Skin epidermis (tissue), 12 donors: ENCODE measurements around the gene ACVR2B.

Source experiments
- H3K27ac ChIP-seq, 21 experiments: fragments of 200-600 bp; sonication (generic) in 11 of 21; one replicate each; pipeline ENCODE4 v1.5.0; 2020; ENCODE audit warnings: mild to moderate bottlenecking in 3 of 21, inconsistent platforms in 2 of 21, moderate library complexity in 2 of 21
- H3K4me3 ChIP-seq, 7 experiments: fragments of 200-600 bp; sonication (generic) in 2 of 7; one replicate each; pipeline ENCODE4 v1.5.0; 2020; ENCODE audit warnings: inconsistent platforms in 2 of 7, mild to moderate bottlenecking in 2 of 7, moderate library complexity in 1 of 7

Gene ACVR2B

DNA sequence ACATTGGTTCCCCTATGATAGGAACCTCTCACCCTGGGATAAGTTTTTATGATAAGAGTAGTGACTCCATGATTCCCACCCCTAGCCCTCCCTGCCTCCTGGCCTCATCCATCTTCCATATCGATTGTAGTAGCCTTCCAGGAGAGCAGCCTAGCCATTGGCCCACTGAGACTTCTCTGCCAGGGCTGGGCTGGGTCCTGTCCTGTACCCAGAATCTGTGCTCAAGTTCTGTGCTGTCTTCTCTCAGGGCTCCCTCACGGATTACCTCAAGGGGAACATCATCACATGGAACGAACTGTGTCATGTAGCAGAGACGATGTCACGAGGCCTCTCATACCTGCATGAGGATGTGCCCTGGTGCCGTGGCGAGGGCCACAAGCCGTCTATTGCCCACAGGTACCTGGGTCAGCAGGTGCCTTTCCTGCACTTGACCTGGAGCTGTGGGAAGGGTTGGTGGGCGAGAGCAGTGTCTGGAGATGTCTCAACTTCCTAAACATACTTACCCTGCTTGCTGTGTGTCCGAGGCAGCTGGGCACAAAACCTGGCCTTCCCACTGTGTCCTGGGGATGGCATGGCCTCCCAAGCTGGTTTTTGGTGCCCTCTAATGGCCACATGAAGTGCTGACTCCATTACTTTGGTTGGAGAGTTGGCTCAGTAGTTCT is 25.9 kb downstream of the ACVR2B start:
- Histone ChIP-seq H3K27ac (no peak overlapping the region), H3K4me3 (no peak overlapping the region)

DNA sequence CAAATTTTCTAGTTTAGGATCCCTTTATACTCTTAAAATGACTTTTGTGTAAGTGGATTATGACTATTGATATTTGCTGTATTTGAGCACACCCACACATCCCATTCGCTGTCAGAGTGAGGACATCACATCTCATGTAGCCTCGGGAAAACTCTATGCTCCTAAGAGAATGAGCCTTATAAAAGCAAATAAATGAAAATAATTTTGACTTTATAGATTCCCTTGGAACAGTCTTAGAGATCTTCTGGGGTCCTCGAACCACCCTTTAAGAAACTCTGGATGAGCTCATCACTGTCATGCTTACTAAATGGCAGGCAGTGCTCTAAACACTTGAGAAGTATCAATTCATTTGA is 26.4 kb downstream of the ACVR2B start:
- Histone ChIP-seq H3K4me3 (no peak overlapping the region), H3K27ac (no peak overlapping the region)

DNA sequence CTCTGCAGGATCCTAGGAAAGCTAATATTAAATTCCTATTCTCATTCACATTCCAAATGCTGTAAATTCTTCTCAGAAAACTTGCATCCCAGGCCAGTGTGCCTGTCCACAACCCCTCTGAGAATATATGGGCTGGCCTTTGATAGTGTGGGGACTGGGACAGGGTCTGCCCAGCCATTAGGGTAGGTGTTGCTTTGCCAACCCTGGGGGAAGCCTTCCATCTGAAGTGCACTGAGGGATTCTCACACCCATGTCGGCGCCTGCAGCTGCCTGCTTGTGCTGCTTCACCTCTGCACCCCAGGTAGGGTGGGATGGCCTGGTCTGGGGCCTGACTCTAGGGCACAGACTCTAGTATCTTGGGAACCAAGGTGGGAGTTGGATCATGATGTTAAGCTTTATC is 27.2 kb downstream of the ACVR2B start:
- H3K4me3 ChIP-seq = no peak overlapping the region
- no peak overlapping the region for H3K27ac ChIP-seq

DNA sequence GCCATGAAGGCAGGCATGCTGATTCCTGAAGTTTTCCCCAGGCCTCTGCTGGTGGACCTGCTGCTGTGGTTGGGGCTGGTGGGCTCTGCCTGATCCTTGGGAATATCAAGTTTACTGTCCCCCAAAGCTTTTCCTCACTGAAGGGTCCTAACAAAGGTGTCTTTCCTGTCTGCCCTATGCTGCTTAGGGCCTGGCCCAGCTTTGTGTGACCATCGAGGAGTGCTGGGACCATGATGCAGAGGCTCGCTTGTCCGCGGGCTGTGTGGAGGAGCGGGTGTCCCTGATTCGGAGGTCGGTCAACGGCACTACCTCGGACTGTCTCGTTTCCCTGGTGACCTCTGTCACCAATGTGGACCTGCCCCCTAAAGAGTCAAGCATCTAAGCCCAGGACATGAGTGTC is 29.3 kb downstream of the ACVR2B start:
- Histone ChIP-seq H3K4me3 (no peak overlapping the region), H3K27ac (no peak overlapping the region)

DNA sequence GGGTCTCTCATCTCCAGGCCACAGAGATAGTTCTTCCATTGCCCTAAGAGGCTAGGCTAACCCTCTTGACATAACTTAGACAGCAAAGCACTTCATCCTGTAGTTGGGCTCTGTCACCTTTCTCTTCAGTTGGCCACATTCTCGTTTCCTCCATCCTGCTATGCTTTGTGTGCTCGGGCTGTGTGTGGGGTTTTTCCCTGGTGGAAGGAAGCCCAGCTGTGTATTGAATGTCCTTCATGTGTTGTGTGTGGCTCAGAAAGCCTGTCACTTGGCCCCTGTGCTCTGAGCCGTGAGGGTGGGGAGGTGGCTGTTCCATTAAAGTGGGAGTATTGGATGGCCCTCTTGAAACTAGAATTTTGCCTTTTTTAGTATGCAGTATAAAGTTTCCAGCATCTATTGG is 33.6 kb downstream of the ACVR2B start:
- H3K4me3 ChIP-seq = no peak overlapping the region
- H3K27ac ChIP-seq = no peak overlapping the region

DNA sequence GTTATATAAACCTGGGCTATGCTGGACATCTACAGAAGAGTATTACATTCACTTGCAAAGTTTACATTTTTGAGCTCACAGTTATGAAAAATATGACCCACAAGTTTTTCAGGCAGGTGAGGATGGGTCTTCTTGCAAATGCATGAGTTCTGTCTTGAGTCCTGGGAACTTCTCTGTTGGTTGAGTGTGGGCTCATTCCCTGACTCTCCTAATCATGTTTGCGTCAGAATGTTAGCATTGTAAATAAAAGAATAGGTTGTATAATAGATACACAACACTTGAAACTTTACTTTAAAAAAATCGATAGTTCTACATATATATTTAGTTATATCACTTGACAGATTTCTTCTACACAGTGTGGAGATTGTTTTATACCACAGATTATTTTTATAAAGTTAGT is 35.3 kb downstream of the ACVR2B start:
- Histone ChIP-seq H3K4me3 (no peak overlapping the region), H3K27ac (no peak overlapping the region)

DNA sequence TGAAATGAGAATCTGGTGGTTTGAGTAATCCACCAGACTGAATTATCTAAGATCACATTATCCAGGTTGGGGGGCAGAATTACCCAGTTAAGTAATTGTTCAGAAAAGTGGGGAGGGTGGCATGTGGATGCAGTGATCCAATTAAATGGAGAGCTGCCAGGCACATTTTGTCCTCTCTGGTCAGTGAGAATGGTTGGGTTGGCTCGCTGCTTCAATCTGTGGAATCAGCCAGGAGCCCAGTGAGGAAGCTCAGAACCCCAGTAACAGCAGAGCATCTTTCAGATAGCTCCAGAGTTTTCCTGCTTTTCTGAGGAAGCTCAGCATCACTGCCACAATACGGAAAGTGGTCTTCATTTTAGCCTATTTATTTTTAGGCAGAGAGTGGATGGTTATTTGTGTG is 36.1 kb downstream of the ACVR2B start:
- Histone ChIP-seq H3K4me3 (no peak overlapping the region), H3K27ac (no peak overlapping the region)

DNA sequence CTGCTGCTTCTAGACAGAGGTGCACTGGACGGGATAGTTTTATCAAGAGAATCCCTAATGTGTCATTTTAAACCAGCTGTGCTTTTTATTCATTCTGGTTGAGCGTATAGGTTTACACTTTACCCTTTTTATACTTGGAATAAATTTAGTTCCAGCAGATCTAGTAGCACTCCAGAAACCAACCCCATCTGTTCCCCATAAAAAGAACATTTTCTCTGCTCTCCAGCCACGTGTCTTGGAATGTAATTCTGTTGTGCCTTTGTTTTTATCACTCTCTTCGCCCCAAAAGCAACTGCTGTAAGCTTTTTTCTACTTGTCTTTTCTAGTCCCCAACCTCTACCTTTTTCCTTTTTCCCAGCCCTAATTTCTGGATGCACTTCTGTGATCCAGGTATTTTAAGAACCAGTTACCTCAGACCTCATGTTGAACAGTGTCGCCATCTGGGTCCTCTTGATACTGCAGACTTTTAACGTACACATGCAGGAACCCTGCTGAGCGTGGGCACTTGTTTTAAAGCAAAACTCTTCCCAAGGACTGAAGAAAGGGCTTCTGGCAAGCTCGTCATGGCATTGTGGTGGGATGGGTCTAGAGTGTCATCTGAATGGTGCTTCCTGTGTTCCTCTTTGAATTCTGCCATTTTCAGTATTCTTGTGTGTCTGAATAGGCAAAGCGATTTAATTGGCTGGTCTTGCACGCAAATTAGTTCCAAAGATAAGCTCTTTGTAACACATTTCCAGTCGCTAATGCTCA is 36.8 kb downstream of the ACVR2B start:
- Histone ChIP-seq H3K27ac (no peak overlapping the region), H3K4me3 (no peak overlapping the region)

DNA sequence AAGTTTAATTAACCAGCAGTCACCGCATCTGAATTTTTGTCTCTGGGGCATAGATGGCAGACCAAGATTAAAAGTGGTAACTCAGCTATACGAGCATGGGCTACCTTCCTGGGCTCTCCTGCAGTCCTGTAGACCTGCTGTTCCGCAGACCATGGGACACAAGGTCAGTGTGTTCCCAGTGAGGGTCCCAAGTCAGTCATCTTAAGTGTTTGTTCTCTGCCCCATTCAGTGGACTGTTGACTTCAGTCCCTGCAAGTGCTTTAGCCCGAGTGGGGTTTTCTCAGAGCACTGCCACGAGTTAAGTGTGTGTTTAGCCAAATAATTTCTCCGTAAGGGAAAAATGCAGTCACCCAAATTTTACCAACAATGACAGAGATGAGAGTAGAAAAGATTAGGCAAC is 37.5 kb downstream of the ACVR2B start:
- no peak overlapping the region for H3K4me3 ChIP-seq
- no peak overlapping the region for H3K27ac ChIP-seq

DNA sequence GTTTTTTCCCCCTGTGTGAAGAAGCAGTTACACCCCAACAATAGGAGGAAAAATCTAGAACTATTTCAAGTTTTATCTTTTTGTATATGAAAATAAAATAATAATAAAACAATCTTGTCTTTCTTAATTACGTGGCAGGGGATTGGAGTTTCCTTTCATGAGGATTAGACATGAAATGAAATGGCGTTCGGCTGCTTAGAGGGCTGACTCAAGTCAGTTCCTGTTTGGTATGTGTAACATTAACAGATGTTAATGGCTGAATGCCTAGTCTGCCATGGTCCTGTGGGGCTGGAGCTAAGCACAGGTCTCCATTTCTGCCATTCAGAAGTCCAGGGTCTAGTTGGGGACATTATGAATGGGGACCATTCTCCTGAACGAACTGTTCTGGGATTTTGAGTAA is 39.3 kb downstream of the ACVR2B start:
- Histone ChIP-seq H3K4me3 (no peak overlapping the region), H3K27ac (no peak overlapping the region)

DNA sequence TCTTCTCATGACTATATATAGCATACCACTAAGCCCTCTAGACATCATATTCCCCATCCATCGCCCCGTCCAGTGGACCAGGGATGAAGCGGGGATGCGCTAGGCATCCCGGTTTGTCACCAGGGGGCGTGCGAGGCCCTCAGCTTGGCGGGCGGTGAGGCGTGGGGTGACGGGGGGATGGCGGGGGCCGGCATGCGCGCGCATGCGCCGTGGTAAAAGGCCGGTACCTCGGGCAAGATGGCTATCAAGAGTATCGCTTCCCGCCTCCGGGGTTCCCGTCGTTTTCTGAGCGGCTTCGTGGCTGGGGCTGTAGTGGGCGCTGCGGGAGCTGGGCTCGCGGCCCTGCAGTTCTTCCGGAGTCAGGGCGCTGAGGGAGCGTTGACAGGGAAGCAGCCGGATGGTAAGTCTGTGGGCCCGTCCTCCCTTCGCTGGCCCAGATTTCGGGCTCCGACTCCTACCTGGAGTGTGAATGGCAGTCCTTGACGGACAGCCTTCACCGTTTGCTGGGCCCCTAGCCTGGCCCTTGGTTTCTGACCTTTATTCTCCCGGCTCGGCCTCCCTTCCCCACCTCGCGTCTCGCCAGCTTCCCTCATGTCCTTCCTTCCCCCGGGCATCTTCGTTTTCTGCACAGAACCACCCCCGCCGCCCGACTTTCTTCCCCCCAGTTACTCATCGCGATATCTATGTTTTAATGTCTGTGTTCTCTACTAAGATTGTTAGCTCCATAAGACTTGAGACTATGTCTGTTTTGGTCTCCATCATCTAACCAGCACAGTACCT is 42.6 kb downstream of the ACVR2B start, which contains the start of gene EXOG:
Gene EXOG (plus strand): TSS at position 210 of the 780 bp plus-strand sequence. CDS start 28 bp downstream, at position 238.
- Histone ChIP-seq H3K27ac (peak within 1 kb of the TSS; percentile 16 to 89 (median 80)), H3K4me3 (peak within 1 kb of the TSS; percentile 57 to 80 (median 67))

DNA sequence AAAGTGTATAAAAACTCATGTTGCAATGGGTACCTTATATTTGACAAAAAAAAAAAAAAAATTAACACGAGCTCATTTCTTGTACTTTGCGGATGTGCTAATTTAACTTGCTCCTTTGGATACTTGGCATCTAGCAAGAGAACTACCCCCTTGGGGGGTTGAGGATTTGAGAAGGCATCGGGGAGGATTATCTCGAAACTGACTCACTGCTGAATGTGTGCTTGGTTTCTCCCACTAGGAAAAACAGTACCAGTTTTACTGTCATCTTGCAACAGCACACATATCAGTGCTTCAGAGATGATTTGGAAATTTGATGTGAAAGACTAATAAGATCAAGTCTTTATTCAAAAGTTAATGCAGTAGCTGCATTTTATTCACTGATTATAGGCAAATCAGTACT is 43.3 kb downstream of the ACVR2B start:
- Histone ChIP-seq H3K4me3 (peak overlapping the region; percentile 57 to 80 (median 67)), H3K27ac (peak overlapping the region in 1 of 21 experiments; percentile 84)

DNA sequence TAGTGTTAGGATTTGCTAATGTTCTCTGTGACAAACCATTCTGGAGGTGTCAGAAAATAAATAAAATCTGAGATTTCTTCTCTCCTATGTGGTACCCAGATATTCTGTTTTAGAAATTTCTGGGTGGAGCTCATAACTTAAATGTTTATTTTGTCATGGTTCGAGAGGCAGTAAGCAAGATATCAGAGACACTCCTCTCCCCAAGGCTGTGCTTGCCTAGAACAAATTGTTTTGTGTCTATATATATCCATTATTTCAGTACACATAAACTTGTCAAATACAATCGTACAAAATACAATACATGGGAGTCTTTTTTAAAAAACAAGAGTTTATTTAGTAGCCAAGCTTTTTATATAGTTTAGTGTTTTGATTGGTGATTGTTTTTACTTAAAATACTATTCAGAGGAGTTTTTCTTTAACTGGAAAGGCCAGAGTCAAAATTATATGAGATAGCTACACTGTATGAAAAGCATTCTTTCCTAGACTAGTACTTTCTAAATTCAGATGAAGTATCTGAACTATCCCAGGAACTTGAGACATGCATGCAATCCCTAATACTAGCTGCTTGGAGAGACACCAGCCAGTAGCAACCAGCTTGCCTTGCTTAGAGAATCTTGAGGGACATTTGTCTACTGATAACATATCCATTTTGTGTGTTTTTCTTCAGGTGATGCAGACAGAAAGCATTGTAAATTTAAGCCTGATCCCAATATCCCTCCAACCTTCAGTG is 47.2 kb downstream of the ACVR2B start:
- H3K27ac ChIP-seq = no peak overlapping the region

DNA sequence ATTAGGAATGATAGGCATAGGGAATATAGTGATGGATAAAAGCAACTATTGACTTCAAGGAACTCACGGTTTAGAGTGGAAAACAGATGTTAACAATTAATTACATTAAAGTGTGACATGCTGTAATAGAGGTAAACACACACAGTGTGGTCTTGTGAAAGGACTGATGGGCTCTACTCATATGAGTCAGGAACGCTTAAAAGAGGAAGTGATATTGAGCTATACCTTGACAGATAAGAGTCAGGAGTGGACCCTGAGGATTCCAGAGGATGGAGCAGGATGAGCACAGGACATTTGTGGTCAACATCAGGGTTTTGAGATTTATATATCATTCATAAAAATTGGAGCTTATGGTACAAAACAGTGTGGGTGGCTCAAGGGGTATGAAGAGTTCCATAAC is 53.4 kb downstream of the ACVR2B start:
- Histone ChIP-seq H3K27ac (no peak overlapping the region), H3K4me3 (no peak overlapping the region)

More for the DNA sequence above, 47.2 kb downstream of the ACVR2B start:
- H3K4me3 ChIP-seq = no peak overlapping the region

DNA sequence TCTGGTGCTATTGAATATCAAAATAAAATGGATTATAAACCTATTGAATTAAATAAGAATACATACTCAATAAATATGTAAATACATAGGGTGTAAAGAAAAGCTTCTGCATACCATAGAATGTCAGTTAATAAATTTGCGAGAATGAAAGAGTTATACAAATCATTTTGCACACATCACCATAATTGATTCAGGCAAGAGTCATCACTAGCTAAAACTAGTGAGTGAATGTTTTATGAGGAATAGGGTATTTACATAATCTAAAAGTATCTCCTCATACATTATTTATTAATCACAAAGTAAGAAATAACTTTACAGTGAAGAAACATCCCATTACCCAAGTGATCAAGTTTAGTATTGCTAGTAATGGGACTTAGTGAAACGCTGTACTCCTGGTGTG is 56.0 kb downstream of the ACVR2B start:
- H3K4me3 ChIP-seq = no peak overlapping the region
- H3K27ac ChIP-seq = no peak overlapping the region

DNA sequence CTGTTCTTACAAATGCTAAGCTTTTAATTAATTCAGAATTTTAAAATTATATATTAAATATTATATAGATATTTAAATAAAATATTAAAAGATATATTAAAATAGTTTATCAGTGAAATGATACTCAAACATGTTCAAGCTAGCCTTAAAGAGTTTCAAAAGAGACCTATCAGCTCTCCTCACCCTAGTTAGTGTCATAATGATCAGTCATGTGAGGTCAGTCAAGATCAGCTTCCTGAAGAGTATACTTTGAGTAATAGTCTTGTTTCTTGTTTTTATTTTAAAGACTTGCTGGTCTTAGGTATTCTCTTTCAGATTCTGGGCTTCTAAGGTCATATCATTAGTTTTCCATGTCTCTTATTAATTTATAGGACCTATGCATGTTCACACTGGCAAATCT is 56.9 kb downstream of the ACVR2B start:
- no peak overlapping the region for H3K27ac ChIP-seq
- H3K4me3 ChIP-seq = no peak overlapping the region

DNA sequence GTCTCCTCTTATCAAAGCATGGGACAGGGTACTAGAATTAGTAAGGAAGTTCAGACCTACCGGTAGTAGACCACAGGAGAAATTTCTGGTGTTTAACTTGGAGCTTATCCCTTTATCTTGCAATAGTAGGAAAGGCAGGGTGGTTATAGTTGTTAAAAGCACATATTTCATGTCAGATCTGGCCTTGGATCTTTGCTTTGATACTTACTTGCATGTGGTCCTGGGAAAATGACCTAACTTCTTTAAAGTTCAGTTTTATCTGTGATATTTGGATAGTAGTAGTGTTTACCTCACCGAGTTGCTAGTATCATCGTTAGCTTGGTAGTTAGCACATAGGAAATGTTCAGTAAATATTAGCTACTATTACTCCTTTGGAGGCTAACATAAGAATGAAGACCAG is 57.9 kb downstream of the ACVR2B start:
- Histone ChIP-seq H3K27ac (no peak overlapping the region), H3K4me3 (no peak overlapping the region)

DNA sequence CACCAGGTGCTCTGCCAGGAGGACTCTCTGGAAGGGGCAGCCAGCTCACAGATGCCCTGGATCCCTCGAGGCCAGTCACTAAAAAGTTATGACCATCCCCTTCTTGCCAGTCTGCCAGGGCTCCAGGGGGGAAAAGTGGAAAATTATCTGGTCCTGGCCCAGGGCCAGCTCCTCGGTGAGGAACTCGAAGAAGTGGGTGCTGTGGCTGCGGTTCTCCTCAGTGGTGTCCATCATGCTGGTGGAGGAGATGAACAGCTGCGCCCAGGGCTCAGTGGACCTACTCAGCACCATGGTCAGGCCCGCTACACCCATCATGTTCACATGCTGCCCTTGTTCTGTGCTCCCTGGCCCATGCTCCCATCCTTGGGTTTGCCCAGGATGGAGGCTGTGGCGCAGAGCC is 61.7 kb downstream of the ACVR2B start:
- H3K27ac ChIP-seq = no peak overlapping the region
- H3K4me3 ChIP-seq = no peak overlapping the region

DNA sequence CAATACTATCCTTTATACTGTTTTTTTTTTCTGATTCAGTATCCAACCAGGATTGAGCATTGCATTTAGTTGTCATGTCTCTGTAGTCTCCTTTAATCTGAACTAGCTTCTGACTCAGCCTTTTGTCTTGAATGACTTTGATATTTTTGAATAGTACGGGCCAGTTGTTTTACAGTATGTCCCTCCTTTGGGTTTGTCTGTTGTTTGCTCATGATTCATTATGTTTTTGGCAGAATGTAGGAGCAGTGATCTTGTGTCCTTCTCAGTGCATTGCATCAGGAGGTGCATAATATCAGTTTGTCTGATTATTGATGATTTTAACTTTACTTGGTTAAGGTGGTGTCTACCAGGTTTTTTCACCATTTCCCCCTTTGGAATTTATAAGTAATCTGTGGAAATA is 63.0 kb downstream of the ACVR2B start:
- no peak overlapping the region for H3K27ac ChIP-seq
- H3K4me3 ChIP-seq = no peak overlapping the region

DNA sequence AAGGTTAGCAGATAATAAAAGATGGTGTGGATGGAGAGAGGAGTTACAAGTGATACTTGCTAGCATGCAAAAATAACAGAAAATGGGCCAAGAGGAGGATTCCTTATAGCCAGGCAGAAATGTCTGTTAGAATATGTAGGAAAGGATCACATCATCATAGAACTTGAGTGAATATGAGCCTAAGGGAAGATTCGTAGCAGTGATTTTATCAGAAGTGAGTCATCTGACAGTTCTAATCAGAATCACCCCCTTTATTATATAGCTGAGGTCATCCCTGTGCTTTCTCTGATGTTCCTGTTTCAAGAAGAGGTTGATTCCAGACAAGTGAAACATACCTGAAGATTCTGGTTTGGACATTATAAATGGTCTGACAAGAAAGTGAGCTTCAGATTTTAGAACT is 65.3 kb downstream of the ACVR2B start:
- H3K27ac ChIP-seq = peak overlapping the region in 1 of 21 experiments; percentile 17
- no peak overlapping the region for H3K4me3 ChIP-seq
